RWPE1 (cell line): Measurements from ENCODE around the gene SCIN.
"Not testable (repeated sequence)": the region's sequence is repeated elsewhere in the genome, so short reads cannot be mapped to it uniquely, and the experiment has no call there.

Experiments used
- CTCF ChIA-PET: fragments of 350-600 bp; sonication (Branson Sonifier 250); formaldehyde crosslinking; extraction: SDS; loops from one replicate; lab custom pipeline; 2021; lab: Yijun Ruan, JAX
- POLR2A ChIA-PET: fragments of 400-600 bp; formaldehyde crosslinking; extraction: SDS; loops from one replicate; lab custom pipeline; 2020; ENCODE audit warnings: antibody characterized with exemption; ENCODE audit not compliant: low non-redundant PET; lab: Yijun Ruan, JAX
- DNase-seq: peaks from one replicate; pipeline ENCODE4 v3.0.0; 2012; ENCODE audit warnings: low spot score
- H3K27ac ChIP-seq: fragments of 450-650 bp; 2 replicates; pipeline ENCODE4 v1.5.1; 2017
- CTCF ChIP-seq: fragments of 450-650 bp; conservative IDR thresholded peaks from 2 replicates; pipeline ENCODE4 v1.5.1; 2017; ENCODE audit warnings: low read depth, mild to moderate bottlenecking

Gene SCIN

GRCh38 chr7:12655161-12655560 is 84.6 kb downstream of the SCIN start:
- POLR2A ChIA-PET = no interaction called here
- TF ChIP-seq CTCF = no peak
- CTCF ChIA-PET = no interaction called here
- DNase-seq = no peak
- no peak overlapping the region for H3K27ac ChIP-seq

- peak; percentile 64 for DNase-seq
- CTCF ChIA-PET, POLR2A ChIA-PET: not testable (repeated sequence)
- peak overlapping the region; percentile 47; the same call in 1 of the 2 replicates for H3K27ac ChIP-seq
Measured at GRCh38 chr7:12660423-12660822, 89.9 kb downstream of the SCIN start.

GRCh38 chr7:12660986-12661385 is 90.5 kb downstream of the SCIN start:
- peak overlapping the region; percentile 21; the same call in 1 of the 2 replicates for H3K27ac ChIP-seq
- POLR2A ChIA-PET, DNase-seq, CTCF ChIA-PET: not testable (repeated sequence)

- ChIA-PET POLR2A (no interaction called here), CTCF (no interaction called here)
- H3K27ac ChIP-seq = no peak overlapping the region
- TF ChIP-seq CTCF = no peak
- no peak for DNase-seq
Measured at GRCh38 chr7:12661581-12661980, 91.1 kb downstream of the SCIN start.

GRCh38 chr7:12670000-12670729 is 99.6 kb downstream of the SCIN start:
- no peak overlapping the region for H3K27ac ChIP-seq
- TF ChIP-seq CTCF = no peak
- no peak for DNase-seq
- ChIA-PET CTCF (interaction anchor here (0.5 to 1.0 kb wide), 2 partner anchors 34 to 683 kb away, joined by 4 read pairs; no protein-coding TSS in a partner anchor), POLR2A (no interaction called here)

- no peak for DNase-seq
Measured at GRCh38 chr7:12670743-12671520, 100.4 kb downstream of the SCIN start.

GRCh38 chr7:12673436-12673835 is 102.9 kb downstream of the SCIN start:
- POLR2A ChIA-PET, H3K27ac ChIP-seq, DNase-seq: not testable (repeated sequence)
- CTCF ChIA-PET = interaction anchor here (0.6 kb wide), 1 partner anchor 75 kb away, joined by 3 read pairs; no protein-coding TSS in a partner anchor

More at GRCh38 chr7:12670743-12671520, 100.4 kb downstream of the SCIN start:
- POLR2A ChIA-PET = no interaction called here
- TF ChIP-seq CTCF = no peak
- CTCF ChIA-PET = interaction anchor here (0.5 to 0.9 kb wide), 2 partner anchors 311 to 682 kb away, joined by 4 read pairs; no protein-coding TSS in a partner anchor
- no peak overlapping the region for H3K27ac ChIP-seq

- no peak for TF ChIP-seq CTCF
- POLR2A ChIA-PET = no interaction called here
- no peak overlapping the region for H3K27ac ChIP-seq
- DNase-seq = peak; percentile 52
- CTCF ChIA-PET = interaction anchor here (1.7 kb wide), 1 partner anchor 13 kb away, joined by 5 read pairs; the partner anchor contains the start of gene ARL4A
Measured at GRCh38 chr7:12674053-12674452, 103.5 kb downstream of the SCIN start.
